DMS 273 (cell line): Measurements from ENCODE around the gene CCDC102A.

Source experiments
- DNase-seq: peaks from one replicate; lab custom pipeline; 2025; ENCODE audit not compliant: unreplicated experiment; lab: John Stamatoyannopoulos, UW

Gene CCDC102A

GRCh38 chr16:57479976-57480753, 56.2 kb downstream of the CCDC102A start:
- DNase-seq: no peak

GRCh38 chr16:57479205-57479975, 57.0 kb downstream of the CCDC102A start:
- DNase-seq: peak; percentile 64

GRCh38 chr16:57478396-57479204, 57.8 kb downstream of the CCDC102A start:
- no peak for DNase-seq

DNA sequence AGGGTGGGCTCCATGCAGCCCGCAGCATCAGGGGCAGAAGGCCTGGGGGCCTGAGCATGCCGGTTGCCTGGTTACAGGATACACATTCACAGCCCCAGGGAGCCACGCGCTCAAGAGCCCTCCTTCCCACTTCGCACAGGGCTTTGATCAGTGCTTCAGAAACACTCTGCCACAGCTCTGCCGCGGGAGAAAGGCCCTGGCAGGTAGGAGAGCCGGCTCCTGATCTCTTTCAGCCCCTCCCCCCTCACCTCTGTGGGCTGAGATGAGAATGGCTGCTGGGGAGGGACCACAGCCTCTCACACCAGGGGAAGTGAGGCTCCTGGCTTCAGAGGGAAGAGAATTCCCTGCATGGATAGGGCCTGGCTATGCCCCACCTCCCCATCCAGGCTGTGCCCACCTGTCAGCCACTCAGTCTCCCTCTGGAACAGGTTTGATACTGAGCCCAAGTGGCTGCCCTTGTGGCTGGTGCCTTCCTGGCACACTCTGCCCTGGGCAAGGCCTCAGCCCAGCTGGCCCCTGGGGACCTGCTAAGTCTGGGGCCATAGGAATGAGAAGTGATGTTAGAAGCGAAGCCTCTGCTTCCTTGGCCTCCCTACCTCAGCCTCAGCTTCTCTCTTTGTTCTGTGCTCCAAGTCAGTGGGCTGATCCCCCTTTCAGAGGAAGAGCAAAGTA, 58.7 kb downstream of the CCDC102A start:
- DNase-seq: no peak

- DNase-seq: peak; percentile 41
Measured at GRCh38 chr16:57476546-57477410, 59.6 kb downstream of the CCDC102A start.

DNA sequence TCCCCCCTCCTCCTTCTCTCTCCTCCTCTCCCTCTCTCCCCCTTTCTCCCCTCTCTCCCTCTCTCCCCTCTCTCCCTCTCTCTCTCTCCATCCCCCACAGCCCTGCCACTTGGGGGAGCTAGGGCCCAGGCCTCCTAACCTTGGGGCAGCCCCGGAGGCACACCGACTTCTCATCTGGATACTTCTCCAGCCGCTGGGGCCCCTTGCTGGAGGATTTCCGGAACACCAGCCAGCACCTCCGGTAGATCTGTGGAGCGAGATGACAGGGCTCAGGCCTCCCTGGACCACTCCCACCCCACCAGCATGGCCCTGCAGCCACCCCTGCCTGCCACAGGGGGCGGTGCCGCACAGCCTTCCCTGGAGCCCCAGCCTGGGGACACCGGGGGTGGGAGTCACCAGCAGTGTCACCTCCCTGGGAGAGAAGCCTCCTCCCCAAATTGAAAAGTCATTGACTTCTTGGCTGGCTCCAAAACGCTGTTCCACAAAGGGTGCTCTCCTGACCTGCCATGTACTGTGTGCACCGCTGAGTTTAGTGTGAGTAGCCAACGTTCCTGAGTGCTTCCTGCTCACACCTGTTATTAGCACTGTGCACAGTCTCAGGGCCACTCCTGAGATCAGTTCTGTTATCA, 60.5 kb downstream of the CCDC102A start:
- DNase-seq: peak; percentile 71

DNA sequence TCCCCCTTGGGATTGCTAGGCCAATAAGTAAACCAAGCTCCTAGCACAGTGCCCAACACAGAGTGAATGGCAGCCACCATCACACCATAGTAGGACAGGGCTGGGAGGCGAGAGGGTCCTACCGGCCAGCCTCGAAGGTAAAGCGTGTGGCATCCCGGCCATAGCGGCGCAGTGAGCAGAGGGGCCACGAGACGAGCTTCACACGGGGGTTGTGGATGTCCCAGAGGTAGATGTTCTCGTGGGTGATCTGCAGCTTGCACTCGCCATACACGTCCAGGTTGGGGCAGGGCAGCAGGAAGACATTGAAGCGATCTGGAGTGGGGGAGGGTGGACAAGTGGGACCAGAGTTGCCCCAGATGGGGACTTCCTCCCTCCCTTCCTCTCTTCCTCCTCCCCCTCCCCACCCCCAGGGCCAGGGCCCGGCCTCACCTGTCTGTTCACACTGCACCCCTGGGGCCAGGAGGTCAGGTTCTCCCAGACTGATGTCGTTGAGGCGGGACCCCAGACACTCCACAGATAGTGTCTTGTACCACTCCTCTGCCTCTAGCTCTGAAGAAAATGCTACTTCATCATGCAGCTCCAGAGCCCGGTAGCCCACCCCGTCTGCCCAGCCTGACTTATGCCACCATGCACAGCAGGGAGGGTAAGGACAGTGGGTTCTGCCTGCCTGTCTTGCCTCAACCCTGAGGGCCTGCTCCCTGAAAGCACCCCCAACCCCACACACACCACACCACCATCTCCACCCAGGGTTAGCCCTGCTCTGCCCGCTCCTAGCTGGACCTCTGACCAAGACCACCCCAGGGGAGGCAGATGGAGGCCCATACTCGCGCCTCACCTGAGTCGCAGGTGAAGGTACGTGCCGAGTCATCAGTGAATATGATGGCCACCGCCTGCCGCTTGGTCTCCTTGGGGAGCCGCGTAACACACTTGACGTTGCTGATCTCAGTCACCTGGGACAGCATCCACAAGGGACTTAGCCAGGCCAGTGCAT, 61.4 kb downstream of the CCDC102A start:
- no peak for DNase-seq

DNA sequence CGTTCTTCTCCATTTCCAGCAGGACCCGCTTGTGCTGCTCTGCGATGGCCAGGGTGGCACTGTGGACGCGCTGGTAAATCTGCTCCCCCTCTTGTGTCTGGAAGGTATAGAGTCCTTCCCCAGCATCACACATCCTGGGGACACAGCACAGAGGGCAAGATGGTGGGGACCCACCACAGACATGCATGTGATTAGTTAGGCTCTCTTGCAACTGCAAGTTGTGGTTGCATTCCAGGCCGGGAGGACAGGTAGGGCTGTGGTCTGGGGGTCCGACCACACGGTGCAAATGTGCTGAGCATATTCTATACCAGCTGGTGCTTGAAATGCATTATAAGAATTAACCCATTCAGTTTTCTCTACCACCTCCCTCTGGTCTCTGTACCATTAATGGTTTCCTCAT, 62.5 kb downstream of the CCDC102A start:
- no peak for DNase-seq

DNA sequence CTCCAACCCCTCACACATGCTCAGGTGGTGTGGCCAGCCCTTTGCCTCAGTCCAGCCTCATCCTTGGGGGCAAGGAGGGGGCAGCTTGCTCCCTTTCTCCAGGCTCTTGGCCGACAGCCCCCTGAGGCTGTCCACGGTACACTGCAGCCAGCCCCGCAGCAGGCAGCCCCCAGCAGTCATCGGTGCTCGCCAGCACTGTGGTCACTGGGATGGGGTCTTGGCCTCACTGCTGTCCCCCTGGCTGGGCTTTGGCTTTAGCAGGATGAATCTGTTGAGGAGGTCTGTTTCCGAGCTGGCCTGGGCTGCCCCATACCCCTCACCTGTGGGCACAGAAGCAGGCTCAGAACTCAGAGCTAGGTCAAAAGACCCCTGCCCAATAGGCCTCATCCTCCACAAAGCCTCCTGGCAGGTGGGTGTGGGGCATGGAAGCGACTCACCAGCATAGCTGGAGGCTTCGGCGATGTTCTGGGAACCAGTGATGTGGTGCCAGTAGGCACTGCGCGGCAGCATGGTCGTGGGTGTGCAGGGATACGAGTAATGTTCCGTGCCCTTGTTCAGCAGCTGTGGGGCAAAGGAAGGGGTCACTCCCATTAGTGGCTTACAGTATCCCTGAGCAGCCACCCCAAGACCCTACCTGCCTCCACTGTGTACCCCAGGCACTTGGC, 63.1 kb downstream of the CCDC102A start:
- no peak for DNase-seq

DNA sequence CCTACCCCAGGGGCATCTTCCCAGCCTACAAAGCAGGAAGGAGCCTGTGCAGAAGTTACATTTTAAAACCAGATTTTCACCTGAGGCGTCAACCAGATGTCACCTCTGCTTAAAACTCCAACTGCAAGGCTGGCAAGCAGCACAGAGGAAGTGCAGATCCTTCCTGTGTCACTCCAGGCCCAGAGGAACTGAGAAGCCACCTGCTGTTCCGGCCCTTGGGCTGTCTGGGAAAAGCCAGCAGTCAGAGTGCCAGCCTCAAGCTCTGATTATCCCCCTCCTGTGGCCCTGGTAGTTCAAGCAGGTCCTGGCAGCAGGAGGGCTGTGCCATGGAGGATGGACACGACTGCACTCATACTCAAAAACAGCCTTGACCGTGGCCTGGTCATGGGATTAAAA, 63.7 kb downstream of the CCDC102A start:
- peak; percentile 67 for DNase-seq

- no peak for DNase-seq
Measured at GRCh38 chr16:57471852-57472664, 64.3 kb downstream of the CCDC102A start.

- DNase-seq: no peak
Measured at GRCh38 chr16:57471209-57471608, 65.2 kb downstream of the CCDC102A start.

- no peak for DNase-seq
Measured at GRCh38 chr16:57470711-57471110, 65.7 kb downstream of the CCDC102A start.

GRCh38 chr16:57469917-57470470, 66.4 kb downstream of the CCDC102A start:
- DNase-seq: no peak

DNA sequence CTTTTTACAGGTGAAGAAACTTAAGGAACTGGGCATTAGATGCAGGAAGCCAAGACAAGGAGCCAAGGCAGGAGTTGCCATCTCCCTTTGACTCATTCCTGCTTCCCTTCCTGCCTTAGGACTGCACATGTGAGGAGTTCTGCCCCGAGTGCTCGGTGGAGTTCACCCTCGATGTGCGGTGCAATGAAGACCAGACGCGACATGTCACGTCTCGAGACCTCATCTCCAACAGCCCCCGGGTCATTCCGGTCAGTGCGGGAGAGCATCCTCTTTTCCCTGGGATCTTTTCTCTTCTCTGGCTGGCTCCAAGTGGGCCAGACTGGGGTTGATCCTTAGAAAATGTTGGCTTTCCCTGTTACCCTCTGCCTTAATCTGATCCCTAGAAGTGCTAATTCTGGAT, 67.3 kb downstream of the CCDC102A start:
- no peak for DNase-seq

- no peak for DNase-seq
Measured at GRCh38 chr16:57468346-57468745, 68.0 kb downstream of the CCDC102A start.

GRCh38 chr16:57464523-57464922, 71.8 kb downstream of the CCDC102A start:
- no peak for DNase-seq
